ENCODE data around the gene KCNIP4. TPM values are rescaled to one million over a fixed set of nuclear protein-coding genes. Genes with fewer than 3 reads are reported as not detected.
"Not testable (repeated sequence)": the region's sequence is repeated elsewhere in the genome, so short reads cannot be mapped to it uniquely, and the experiment has no call there.

The KCNIP4 gene
- total RNA-seq, 3 donors from 2014 or later (not counting 1 experiment from before 2014, with no cell fraction given) = not detected

DNA sequence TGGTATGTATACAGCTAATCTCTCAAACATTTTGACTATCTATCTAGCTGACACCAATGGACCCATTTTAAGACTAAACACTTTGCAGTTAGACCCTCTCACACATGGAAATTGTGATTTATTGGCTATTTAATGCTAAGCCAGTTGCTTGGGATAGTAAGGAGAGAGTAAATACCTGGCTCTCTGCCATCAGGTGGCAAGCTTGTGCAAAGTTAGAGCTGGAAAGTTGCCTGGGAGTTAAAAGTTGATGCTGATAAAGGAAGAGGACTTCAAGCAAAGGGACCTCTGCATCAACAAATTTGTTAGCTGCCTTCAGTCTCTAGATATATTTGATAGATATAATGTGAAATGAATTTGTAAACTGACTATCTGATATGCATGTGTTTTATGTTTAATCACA lies 1187.2 kb downstream of the KCNIP4 start:
- Histone ChIP-seq H3K9me3 (ENCODE audit: control insufficient read depth, insufficient read depth, low read length) (no peaks in the 10 kb centered on the region), H3K27me3 (ENCODE audit: control insufficient read depth, insufficient read depth, low read length) (no peaks in the 10 kb centered on the region), H3K4me1 (ENCODE audit: control insufficient read depth, insufficient read depth, low read length) (no peaks in the 10 kb centered on the region), H3K27ac (ENCODE audit: low read length) (no peak overlapping the region), H3K4me3 (ENCODE audit: low read length) (no peak overlapping the region), H3K36me3 (ENCODE audit: control insufficient read depth, insufficient read depth, low read length) (no peaks in the 10 kb centered on the region)
- no peaks in the 10 kb centered on the region for H3K27me3 Mint-ChIP-seq (ENCODE audit: low read depth in 2 of 2)
- H3K4me1 Mint-ChIP-seq = no peaks in the 10 kb centered on the region
- H3K4me3 Mint-ChIP-seq = no peak overlapping the region
- no peak overlapping the region for H3K27ac Mint-ChIP-seq
- H3K36me3 Mint-ChIP-seq = no peaks in the 10 kb centered on the region
- ATAC-seq = no peak
- H3K9me3 Mint-ChIP-seq = no peaks in the 10 kb centered on the region
- no peak for DNase-seq
- intact Hi-C loops (cut with micrococcal nuclease) = no loop called here
- TF ChIP-seq, protein P1, sequence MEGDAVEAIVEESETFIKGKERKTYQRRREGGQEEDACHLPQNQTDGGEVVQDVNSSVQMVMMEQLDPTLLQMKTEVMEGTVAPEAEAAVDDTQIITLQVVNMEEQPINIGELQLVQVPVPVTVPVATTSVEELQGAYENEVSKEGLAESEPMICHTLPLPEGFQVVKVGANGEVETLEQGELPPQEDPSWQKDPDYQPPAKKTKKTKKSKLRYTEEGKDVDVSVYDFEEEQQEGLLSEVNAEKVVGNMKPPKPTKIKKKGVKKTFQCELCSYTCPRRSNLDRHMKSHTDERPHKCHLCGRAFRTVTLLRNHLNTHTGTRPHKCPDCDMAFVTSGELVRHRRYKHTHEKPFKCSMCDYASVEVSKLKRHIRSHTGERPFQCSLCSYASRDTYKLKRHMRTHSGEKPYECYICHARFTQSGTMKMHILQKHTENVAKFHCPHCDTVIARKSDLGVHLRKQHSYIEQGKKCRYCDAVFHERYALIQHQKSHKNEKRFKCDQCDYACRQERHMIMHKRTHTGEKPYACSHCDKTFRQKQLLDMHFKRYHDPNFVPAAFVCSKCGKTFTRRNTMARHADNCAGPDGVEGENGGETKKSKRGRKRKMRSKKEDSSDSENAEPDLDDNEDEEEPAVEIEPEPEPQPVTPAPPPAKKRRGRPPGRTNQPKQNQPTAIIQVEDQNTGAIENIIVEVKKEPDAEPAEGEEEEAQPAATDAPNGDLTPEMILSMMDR (IDR thresholded peaks at IDR 0.05) = no peak

DNA sequence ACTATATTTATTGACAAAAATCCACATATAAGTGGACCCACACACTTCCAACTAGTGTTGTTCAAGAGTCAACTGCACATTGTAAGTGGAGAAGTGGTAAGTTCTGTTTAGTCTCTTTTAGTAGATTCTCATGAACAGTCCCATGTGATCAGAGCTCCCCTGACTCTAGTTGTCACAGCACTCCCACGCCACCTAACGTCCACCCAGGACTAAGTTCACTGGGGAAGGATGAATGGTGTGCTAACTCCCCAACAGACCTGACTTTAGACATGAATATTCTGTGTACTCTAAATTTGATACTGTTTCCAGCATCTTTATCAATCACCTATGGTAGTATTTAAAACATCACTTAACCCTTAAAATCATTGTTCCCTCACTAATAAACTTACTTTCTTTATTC lies 1188.5 kb downstream of the KCNIP4 start:
- intact Hi-C loops (cut with micrococcal nuclease) = no loop called here
- H3K9me3 Mint-ChIP-seq = no peaks in the 10 kb centered on the region
- Histone ChIP-seq H3K4me3 (ENCODE audit: low read length) (no peak overlapping the region), H3K27ac (ENCODE audit: low read length) (no peak overlapping the region), H3K36me3 (ENCODE audit: control insufficient read depth, insufficient read depth, low read length) (no peaks in the 10 kb centered on the region), H3K9me3 (ENCODE audit: control insufficient read depth, insufficient read depth, low read length) (no peaks in the 10 kb centered on the region), H3K4me1 (ENCODE audit: control insufficient read depth, insufficient read depth, low read length) (no peaks in the 10 kb centered on the region), H3K27me3 (ENCODE audit: control insufficient read depth, insufficient read depth, low read length) (no peaks in the 10 kb centered on the region)
- H3K27me3 Mint-ChIP-seq (ENCODE audit: low read depth in 2 of 2) = no peaks in the 10 kb centered on the region
- DNase-seq = no peak
- ATAC-seq = no peak
- H3K36me3 Mint-ChIP-seq = no peaks in the 10 kb centered on the region
- TF ChIP-seq, protein P1 (IDR thresholded peaks at IDR 0.05) = no peak
- H3K4me1 Mint-ChIP-seq = no peaks in the 10 kb centered on the region
- no peak overlapping the region for H3K4me3 Mint-ChIP-seq
- WGBS (ENCODE audit: insufficient coverage) = 85% methylated on average over 2 of the region's 2 CpGs
- H3K27ac Mint-ChIP-seq = no peak overlapping the region

DNA sequence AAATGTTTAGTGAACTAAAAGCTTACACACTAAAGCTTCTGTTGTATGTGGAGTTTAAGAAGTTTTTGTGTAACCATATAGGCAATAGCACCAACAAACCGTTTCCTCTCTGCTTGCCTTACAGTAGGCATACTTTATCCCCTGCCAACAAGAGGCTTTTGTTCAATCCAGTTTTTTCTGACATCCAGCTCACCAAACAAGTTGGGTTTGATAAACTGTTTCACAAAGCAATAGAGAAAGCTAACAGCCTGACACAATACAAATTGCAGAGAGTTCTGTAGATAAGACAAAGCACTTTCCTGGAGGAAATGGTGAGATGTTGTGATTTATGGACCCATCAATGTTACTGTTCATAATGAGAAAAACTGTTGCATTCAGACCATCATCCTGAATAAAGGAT lies 1194.5 kb downstream of the KCNIP4 start:
- H3K36me3 Mint-ChIP-seq = no peaks in the 10 kb centered on the region
- Histone ChIP-seq H3K9me3 (ENCODE audit: control insufficient read depth, insufficient read depth, low read length) (no peaks in the 10 kb centered on the region), H3K4me1 (ENCODE audit: control insufficient read depth, insufficient read depth, low read length) (no peaks in the 10 kb centered on the region), H3K27me3 (ENCODE audit: control insufficient read depth, insufficient read depth, low read length) (no peaks in the 10 kb centered on the region), H3K36me3 (ENCODE audit: control insufficient read depth, insufficient read depth, low read length) (no peaks in the 10 kb centered on the region), H3K27ac (ENCODE audit: low read length) (no peak overlapping the region), H3K4me3 (ENCODE audit: low read length) (no peak overlapping the region)
- DNase-seq = no peak
- no peak for ATAC-seq
- no peak overlapping the region for H3K27ac Mint-ChIP-seq
- no peaks in the 10 kb centered on the region for H3K27me3 Mint-ChIP-seq (ENCODE audit: low read depth in 2 of 2)
- H3K9me3 Mint-ChIP-seq = no peaks in the 10 kb centered on the region
- H3K4me3 Mint-ChIP-seq = no peak overlapping the region
- WGBS (ENCODE audit: insufficient coverage) = 88% methylated on average over 1 of the region's 1 CpG
- no peaks in the 10 kb centered on the region for H3K4me1 Mint-ChIP-seq
- TF ChIP-seq, protein P1 (IDR thresholded peaks at IDR 0.05) = no peak
- intact Hi-C loops (cut with micrococcal nuclease) = no loop called here

DNA sequence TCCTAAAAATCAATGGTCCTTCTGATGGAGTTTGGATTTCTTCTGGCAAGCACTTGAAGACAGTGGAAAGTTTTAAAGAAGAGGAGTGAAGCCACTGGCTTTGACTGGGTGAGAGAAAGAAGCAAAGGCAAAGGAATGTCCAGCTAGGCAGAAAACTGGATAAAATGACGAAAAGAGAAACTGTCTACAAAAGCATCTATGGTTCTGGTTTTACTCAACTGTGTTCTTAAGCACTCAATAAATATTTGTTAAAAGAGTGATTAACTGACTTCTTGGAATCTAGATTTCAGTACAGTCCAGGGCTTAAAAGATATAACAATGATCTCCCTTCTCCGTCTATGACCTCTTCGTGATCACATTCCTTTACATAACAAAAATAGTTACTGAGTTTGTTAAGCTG lies 1195.9 kb downstream of the KCNIP4 start:
- H3K27me3 Mint-ChIP-seq (ENCODE audit: low read depth in 2 of 2) = no peaks in the 10 kb centered on the region
- H3K27ac ChIP-seq (ENCODE audit: low read length) = no peak overlapping the region
- H3K4me1 ChIP-seq (ENCODE audit: control insufficient read depth, insufficient read depth, low read length) = no peaks in the 10 kb centered on the region
- no peaks in the 10 kb centered on the region for H3K9me3 Mint-ChIP-seq
- ATAC-seq (no peak), DNase-seq (no peak)
- no peaks in the 10 kb centered on the region for H3K9me3 ChIP-seq (ENCODE audit: control insufficient read depth, insufficient read depth, low read length)
- TF ChIP-seq, protein P1 (IDR thresholded peaks at IDR 0.05) = no peak
- H3K27ac Mint-ChIP-seq = no peak overlapping the region
- H3K36me3 ChIP-seq (ENCODE audit: control insufficient read depth, insufficient read depth, low read length) = no peaks in the 10 kb centered on the region
- no peaks in the 10 kb centered on the region for H3K36me3 Mint-ChIP-seq
- H3K4me3 ChIP-seq (ENCODE audit: low read length) = no peak overlapping the region
- H3K4me1 Mint-ChIP-seq = no peaks in the 10 kb centered on the region
- H3K27me3 ChIP-seq (ENCODE audit: control insufficient read depth, insufficient read depth, low read length) = no peaks in the 10 kb centered on the region
- no peak overlapping the region for H3K4me3 Mint-ChIP-seq
- intact Hi-C loops (cut with micrococcal nuclease) = no loop called here
- WGBS (ENCODE audit: insufficient coverage) = 91% methylated on average over 1 of the region's 3 CpGs

DNA sequence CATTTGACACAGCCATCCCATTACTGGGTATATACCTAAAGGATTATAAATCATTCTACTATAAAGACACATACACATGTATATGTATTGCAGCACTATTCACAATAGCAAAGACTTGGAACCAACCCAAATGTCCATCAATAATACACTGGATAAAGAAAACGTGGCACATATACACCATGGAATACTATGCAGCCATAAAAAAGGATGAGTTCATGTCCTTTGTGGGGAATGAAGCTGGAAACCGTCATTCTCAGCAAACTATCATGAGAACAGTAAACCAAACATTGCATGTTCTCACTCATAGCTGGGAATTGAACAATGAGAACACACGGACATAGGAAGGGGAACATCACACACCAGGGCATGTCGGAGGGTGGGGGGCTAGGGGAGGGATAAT lies 1202.6 kb downstream of the KCNIP4 start:
- ATAC-seq; H3K27ac Mint-ChIP-seq; H3K27me3 Mint-ChIP-seq (ENCODE audit: low read depth in 2 of 2); H3K27me3 ChIP-seq (ENCODE audit: control insufficient read depth, insufficient read depth, low read length); H3K4me1 Mint-ChIP-seq; DNase-seq; H3K9me3 ChIP-seq (ENCODE audit: control insufficient read depth, insufficient read depth, low read length); H3K27ac ChIP-seq (ENCODE audit: low read length); H3K4me3 ChIP-seq (ENCODE audit: low read length); H3K4me1 ChIP-seq (ENCODE audit: control insufficient read depth, insufficient read depth, low read length); H3K36me3 ChIP-seq (ENCODE audit: control insufficient read depth, insufficient read depth, low read length); H3K9me3 Mint-ChIP-seq; H3K4me3 Mint-ChIP-seq; intact Hi-C loops (cut with micrococcal nuclease): not testable (repeated sequence)
- peaks cover 14% of the 10 kb centered on the region for H3K36me3 Mint-ChIP-seq
- WGBS (ENCODE audit: insufficient coverage) = 88% methylated on average over 3 of the region's 4 CpGs
